ENCODE results near the gene MUSK.

MUSK gene

GRCh38 chr9:110751971-110752370 lies 83.4 kb downstream of the MUSK start:
- Histone ChIP-seq H3K4me3 (ENCODE audit: low read depth, low read length) (no peak overlapping the region), H3K27me3 (replicated peaks) (no peaks in the 10 kb centered on the region), H3K27ac (no peak overlapping the region), H3K36me3 (replicated peaks) (no peaks in the 10 kb centered on the region)
- no peak for TF ChIP-seq CTCF (IDR thresholded peaks at IDR 0.05; ENCODE audit: low read depth, low read length, missing control alignments)
- in situ Hi-C loops (cut with HindIII; ENCODE audit: low pct_ligation_motif_present, low sequenced_read_pairs): no loop called here
- DNase-seq: no peak

- in situ Hi-C loops (cut with HindIII; ENCODE audit: low pct_ligation_motif_present, low sequenced_read_pairs): no loop called here
- peak overlapping the region; percentile 30 for H3K27ac ChIP-seq
- TF ChIP-seq CTCF (IDR thresholded peaks at IDR 0.05; ENCODE audit: low read depth, low read length, missing control alignments): no peak
Measured at GRCh38 chr9:110752766-110753165, 84.2 kb downstream of the MUSK start.

GRCh38 chr9:110753731-110754231 lies 85.2 kb downstream of the MUSK start:
- TF ChIP-seq CTCF (IDR thresholded peaks at IDR 0.05; ENCODE audit: low read depth, low read length, missing control alignments): no peak
- no peak for DNase-seq
- no peaks in the 10 kb centered on the region for H3K27me3 ChIP-seq (replicated peaks)
- H3K4me3 ChIP-seq (ENCODE audit: low read depth, low read length): no peak overlapping the region
- in situ Hi-C loops (cut with HindIII; ENCODE audit: low pct_ligation_motif_present, low sequenced_read_pairs): no loop called here
- no peak overlapping the region for H3K27ac ChIP-seq
- no peaks in the 10 kb centered on the region for H3K36me3 ChIP-seq (replicated peaks)

More at GRCh38 chr9:110752766-110753165, 84.2 kb downstream of the MUSK start:
- peak; percentile 69 for DNase-seq
- no peaks in the 10 kb centered on the region for H3K27me3 ChIP-seq (replicated peaks)
- H3K36me3 ChIP-seq (replicated peaks): no peaks in the 10 kb centered on the region
- no peak overlapping the region for H3K4me3 ChIP-seq (ENCODE audit: low read depth, low read length)

GRCh38 chr9:110755179-110755578 lies 86.6 kb downstream of the MUSK start:
- TF ChIP-seq CTCF (IDR thresholded peaks at IDR 0.05; ENCODE audit: low read depth, low read length, missing control alignments): no peak
- no peak for DNase-seq
- H3K36me3 ChIP-seq (replicated peaks): no peaks in the 10 kb centered on the region
- in situ Hi-C loops (cut with HindIII; ENCODE audit: low pct_ligation_motif_present, low sequenced_read_pairs): no loop called here
- no peak overlapping the region for H3K27ac ChIP-seq
- no peaks in the 10 kb centered on the region for H3K27me3 ChIP-seq (replicated peaks)
- H3K4me3 ChIP-seq (ENCODE audit: low read depth, low read length): no peak overlapping the region

GRCh38 chr9:110758201-110758600 lies 89.6 kb downstream of the MUSK start:
- Histone ChIP-seq H3K4me3 (ENCODE audit: low read depth, low read length) (no peak overlapping the region), H3K27ac (no peak overlapping the region), H3K27me3 (replicated peaks) (no peaks in the 10 kb centered on the region), H3K36me3 (replicated peaks) (no peaks in the 10 kb centered on the region)
- TF ChIP-seq CTCF (IDR thresholded peaks at IDR 0.05; ENCODE audit: low read depth, low read length, missing control alignments): no peak
- DNase-seq: no peak
- in situ Hi-C loops (cut with HindIII; ENCODE audit: low pct_ligation_motif_present, low sequenced_read_pairs): no loop called here

GRCh38 chr9:110762783-110763182 lies 94.2 kb downstream of the MUSK start:
- no peaks in the 10 kb centered on the region for H3K36me3 ChIP-seq (replicated peaks)
- in situ Hi-C loops (cut with HindIII; ENCODE audit: low pct_ligation_motif_present, low sequenced_read_pairs): no loop called here
- no peak overlapping the region for H3K4me3 ChIP-seq (ENCODE audit: low read depth, low read length)
- no peak for TF ChIP-seq CTCF (IDR thresholded peaks at IDR 0.05; ENCODE audit: low read depth, low read length, missing control alignments)
- no peaks in the 10 kb centered on the region for H3K27me3 ChIP-seq (replicated peaks)
- no peak overlapping the region for H3K27ac ChIP-seq
- DNase-seq: no peak

All from brain microvascular endothelial cell (primary cell).